NCI-H82 (cell line): ENCODE results near the gene MEGF11.
A peak's percentile ranks its signal among the peaks of the same experiment; 100 is the strongest.

Experiments used
- DNase-seq: peaks from one replicate; lab custom pipeline; 2025; lab: John Stamatoyannopoulos, UW

Gene MEGF11

DNA sequence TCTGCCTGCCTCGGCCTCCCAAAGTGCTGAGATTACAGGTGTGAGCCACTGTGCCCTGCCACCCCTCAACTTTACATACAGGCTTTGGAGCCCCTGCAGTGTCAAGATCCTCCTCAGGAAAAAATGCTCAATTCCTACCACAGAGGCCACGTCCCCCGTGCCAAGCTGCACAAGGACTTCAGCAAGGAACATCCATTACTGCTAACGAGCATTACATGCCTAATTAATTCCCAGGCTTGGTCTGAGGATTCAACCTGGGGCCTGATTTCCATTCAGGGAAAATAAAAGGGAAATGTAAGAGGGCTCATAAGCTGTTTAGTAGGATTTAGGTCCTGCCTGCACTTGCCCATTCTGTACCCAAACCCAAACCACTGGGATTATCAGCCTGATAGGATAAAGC, 222.9 kb downstream of the MEGF11 start:
- peak; percentile 76 for DNase-seq

DNA sequence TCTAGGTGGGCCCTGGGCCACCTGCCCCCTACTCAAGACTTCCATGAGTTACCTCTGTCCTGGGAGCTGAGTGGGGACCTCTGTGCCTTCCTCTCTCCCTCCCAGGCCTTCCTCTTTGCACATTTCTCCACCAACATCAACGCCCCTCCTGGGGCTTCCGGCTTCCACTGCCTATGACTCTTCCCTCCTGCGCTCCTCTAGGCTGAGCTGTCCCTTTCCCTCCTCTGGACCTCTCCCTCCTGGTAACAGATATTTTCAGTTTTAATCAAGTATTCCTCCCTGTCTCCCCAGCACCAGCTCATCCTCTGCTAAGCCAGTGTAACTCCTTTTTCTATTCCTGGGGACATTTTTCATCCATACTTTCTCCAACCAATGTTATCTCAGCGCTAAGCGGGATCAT, 223.9 kb downstream of the MEGF11 start:
- DNase-seq: no peak

DNA sequence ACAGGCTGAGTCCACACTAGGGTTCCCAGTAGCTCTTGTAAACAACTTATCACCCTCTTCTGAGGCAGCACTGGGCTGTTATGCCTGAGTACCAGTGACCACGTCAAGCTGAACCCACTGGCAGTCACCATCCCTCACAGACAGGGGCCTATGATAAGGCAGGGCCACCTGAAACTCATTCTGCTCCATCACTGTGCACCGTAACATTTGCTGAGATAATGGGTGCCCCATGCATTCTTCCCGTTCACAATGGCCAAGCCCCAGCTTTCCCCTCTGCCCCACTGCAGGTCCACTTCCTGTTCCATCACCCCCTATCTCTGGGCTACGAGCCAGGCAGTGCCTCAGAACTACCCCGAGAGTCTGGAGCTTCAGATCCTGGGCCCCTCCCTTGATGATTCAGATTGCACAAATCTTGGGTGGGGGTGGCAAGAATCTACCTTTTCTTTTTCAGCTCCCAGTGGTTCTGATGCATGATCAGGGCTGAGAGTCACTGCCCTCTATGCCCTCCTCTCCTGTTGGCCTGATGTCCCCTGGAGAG, 226.2 kb downstream of the MEGF11 start:
- DNase-seq: no peak

DNA sequence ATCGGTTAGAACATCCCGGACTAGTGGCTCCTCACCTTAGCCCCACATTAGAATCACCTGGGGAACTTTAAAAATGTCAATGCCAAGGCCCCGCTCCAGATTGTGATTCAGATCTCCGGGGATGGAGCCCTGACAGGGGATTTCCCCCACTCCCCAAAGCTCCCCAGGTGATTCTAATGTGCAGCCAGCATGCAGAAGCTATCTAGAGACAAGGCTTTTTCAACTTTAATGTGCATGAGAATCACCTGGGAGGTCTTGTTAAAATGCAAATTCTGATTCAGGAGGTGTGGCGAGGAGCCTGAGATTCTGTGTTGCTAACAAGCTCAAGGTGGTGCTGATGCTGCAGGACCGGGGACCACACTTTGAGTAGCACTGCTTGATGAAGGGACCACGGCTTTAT, 227.6 kb downstream of the MEGF11 start:
- no peak for DNase-seq

DNA sequence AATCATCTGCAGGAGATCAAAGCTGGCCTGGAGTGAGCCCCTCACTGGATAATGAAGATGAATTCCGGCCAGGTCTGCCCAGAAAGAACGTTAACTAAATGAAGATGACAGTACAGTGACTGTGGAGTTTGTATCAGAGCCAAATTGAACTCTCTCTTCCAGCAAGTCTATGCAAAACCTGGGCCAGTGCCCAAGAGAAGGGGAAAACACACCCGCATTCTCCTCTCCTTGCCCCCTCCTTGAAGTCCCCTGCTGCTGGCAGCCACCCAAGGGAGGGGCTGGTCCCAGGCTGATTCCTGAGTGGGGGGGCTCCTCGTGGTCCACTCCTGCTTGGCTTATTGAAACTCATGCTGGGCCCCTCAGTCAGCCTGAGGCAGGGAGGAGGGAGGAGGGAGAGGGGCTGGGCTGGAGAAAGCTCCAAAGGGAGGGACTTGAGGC, 228.5 kb downstream of the MEGF11 start:
- no peak for DNase-seq

DNA sequence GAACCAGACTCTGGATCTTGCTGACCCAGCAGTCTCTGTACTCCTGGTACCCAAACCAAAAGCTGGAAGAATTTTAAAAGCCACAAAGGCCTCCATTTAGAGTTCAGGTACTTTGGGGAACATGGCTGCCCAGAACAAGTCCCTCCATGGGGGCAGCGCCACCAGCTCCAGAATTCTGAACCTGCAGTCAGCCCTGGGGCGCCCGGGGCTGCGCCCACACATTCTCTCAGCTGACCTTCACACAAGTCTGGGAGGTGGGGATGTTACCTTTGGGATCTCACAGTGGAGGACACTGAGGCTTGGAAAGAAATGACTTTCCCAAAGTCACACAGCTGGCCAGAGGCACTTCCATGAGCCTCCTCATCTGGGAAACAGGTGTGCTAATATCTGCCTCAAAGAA, 229.4 kb downstream of the MEGF11 start:
- no peak for DNase-seq

DNA sequence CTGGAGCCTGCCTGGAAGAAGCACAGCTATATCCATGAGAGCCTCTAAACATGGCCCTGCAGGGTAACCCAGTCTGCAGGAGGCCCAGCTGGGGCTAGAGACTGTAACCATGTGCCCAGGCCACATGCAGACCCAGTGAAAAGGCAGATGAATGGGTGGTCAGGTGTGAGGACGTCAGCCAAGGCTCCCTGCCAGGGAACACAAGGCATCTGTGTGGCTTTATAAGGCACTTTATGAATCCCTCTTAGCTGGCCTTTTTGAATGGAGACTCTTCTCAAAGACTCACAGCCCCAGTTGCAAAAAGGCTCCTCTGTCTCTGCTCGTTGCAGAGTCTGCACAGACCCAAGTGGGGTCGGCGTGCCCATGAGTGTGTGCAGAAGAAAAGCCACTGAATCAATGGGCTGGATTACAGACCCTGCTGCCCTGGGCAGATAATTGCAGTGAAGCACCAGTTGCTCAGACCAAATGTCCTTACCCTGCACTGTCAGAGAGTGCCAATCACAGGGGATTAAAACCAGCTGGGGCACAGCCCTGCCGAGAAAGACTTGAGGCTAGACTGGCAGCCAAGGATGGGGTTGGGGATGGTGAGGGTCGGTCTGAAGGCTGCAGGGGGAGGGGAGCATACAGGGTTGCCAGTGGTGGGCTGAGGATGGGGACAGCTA, 230.1 kb downstream of the MEGF11 start:
- DNase-seq: peak; percentile 39

DNA sequence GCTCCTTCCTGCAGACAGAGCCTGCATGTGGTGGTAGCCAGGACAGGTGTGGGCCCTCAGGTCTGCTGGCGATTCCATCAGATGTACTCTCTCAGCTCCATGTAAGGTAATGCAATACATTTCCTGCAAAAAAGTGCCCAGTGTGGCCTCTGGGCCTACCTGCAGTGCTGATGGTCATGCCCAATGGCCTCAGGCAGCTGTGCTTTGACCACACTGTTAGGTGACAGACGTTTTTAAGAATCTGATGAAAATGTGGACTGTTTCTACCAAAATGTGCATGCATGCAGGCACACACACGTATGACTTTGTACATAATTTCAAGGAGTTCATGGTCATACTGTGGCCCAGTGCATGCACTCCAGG, 231.4 kb downstream of the MEGF11 start:
- no peak for DNase-seq

DNA sequence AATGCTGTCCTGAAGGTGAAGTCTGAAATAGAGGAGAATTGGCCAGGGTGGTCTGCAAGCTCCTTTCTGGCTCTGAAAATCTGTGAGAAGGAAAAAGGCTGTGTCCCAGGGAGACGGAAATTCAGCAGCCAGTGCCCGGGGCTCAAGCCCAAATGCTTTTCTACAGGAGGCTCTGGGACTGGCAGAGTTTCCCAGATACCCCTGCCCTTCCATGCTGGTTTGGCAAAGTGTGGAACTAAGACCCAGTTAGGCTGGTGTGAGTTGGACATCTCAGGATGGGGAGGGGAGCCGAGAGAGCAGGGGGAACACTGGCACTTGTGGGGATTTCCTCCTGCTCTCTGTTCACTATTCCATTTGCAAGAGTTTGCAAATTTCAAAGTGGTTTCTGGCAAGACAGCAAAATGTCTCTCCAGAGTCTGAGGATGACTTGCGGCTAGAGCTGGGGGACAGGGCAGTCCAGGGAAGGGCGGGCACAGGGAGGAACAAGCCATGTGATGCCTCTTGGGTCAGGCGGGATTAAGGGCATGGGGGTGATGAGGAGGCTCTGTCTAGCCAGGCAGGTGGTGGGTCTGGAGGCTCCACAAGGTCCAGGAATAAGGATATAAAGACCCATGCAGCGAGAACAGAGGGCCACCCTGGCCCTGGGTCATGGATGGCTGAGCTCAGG, 231.9 kb downstream of the MEGF11 start:
- DNase-seq: no peak

DNA sequence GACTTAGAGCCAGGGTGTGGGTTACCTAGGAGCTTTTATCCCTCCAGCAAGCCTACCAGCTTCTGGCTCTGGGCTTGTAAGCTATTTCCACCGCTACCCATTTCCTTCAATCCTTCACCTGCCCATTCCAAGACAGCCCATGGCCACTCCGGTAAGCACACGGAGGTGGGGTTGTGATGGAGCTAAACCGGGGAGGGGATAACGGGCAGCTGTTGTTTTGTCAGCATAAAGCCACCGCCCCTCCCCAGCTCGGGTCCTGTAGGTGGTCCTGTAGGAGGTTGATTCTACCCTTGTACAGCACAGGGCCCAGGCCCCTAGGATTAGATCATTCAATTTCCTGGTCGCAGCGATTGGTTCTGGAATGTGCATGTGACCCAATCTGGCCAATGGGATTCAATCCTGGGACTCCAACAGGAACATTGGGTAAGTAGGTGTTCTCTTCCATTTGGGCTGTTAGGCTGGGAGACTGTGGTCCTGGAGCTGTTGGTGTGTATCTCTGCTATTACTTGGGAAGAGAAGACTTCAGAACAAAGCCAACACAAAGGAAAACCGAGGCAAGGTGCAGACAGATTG, 233.6 kb downstream of the MEGF11 start:
- DNase-seq: peak; percentile 26

DNA sequence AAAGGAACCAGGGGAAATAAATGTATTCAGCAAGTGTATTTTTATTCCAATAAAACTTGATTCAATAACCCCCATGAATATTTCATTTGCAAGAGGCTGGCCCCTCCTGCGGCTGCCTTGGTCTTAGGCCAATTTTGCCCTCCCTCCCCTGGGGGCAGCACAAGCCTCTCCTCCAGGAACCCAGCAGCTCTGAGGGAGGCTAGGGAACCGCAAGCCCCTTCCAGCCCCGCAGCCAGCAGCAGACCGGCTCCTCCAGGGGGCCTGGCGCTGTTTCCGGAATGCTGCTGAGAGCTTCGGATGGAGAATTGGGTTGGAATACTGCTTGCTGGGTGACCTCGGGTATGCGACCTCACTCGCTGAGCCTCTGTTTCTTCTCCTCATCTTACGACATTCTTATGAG, 234.2 kb downstream of the MEGF11 start:
- DNase-seq: no peak

DNA sequence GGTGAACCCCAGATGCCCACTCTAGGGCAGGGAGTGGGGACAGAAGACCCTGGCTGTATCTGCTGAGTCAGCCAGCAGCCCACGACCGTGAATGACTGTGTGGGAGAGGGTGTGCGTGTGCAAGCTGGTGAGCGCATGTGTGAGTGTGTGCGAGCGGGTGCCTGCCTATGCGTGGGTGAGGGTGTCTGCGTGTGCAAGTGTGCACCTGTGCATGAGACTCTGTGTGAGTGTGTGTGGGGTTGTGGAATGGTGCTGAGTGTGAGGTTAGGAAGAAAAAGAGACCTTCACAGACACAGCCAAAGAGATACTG, 235.1 kb downstream of the MEGF11 start:
- no peak for DNase-seq

DNA sequence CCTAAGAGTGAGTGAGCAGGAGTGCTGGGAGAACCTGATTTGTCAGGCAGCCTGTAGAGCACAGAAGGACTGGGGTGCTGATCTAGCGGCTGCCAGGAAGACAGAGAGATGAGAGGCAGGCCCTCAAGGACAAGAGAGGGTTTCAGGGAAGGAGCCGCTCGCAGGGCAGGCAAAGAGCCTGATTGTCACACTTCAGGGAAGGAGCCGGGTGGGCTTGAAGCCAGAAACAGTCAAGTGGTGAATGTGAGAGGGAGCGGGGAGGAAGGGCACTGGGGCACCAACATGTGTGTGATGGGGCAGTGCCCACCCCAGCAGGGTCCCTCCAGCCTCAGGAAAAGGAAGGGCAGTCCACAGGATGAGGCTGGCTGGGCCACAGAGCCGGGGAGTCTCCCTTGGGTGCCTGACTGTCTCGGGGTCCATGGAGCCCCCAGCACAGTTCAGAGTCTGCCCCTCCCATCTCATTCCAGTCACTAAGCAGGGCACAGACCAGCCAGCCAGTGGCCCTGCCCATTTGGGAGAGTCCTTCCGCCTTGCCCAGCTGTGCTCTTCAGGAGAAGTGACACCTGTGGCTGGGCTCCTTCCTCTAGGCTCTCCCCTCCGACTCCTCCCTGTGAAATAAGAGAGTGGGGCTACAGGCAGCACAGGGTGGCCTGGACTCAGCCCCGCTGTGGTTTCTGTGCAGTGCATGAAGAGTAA, 235.6 kb downstream of the MEGF11 start:
- no peak for DNase-seq

DNA sequence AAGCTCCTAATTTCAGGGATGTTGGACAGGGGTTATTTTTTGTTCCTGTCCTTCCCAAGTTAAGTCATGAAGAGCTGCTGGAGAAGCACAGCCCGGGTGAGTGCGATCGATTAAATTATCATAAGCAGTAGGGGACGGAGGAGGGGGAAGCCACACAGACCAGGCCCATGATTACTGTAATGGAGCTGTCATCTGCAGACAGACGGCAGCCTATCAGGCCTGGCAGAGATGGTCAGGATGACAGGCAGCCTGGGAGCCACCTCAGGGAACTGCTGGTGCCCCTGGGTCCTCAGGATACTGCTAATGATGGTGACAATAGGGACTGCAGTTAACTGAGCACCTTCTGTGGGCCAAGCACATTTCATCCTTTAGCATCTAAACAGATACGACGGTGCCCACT, 236.6 kb downstream of the MEGF11 start:
- peak; percentile 71 for DNase-seq

DNA sequence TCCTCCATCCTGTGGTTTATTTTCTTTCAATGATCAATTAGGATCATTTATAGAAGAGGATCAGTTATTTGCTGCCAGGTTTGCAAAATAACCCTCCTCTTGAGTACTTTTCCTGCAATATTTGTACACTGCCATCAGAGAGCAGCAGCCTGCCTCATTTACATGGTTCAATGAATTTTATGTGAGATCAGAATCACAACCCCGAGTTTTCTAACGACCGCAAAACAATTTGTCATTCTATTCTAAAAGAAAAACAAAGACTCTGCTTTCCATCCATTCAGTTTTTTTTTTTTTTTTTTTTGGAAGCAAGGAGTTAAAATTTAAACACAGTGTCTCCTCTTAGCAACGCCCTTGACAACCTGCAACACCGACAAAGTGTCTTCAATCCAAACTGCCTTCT, 237.4 kb downstream of the MEGF11 start:
- no peak for DNase-seq

DNA sequence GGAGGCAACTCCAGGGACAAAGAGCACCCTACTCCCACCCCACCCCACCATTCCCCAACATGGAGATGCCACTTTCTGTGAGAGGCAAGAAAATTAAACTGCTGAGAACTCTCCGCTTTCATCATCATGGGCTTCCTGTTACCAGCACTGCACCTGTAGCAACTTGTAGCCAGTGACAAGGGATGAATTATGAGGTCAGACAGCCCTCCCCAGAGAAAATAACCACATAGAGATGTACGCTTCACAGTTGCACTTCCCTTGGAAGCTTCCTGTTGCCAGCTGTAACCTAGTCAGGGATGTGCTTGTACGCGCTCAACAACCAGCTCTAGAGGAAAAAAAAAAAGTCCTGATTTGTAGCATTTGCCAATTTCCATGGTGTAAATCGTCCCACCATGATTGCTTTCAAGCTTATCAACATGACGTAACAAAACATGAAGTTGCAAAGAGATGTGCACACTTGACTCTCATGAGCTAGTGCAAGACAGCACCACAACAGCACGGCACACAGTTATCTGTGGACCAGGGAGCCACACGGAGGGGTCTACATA, 238.8 kb downstream of the MEGF11 start:
- no peak for DNase-seq

DNA sequence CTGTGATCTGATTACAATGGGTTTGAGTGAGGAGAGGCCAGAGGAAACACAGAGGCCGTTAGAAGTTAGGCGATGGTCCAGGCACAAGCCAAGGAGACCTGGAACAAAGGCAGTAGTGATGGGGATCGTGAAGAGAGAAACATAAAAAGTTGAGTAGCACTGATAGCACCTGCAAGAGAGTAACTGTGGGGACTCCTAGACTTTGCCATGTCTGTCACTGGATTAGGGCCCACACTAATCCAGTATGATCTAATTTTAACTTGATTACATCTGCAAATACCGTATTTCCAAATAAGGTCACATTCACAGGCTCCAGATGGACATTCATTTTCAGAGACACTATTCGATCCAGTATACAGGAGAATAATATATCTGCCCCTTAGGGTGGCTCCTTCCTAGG, 239.5 kb downstream of the MEGF11 start:
- DNase-seq: peak; percentile 92

DNA sequence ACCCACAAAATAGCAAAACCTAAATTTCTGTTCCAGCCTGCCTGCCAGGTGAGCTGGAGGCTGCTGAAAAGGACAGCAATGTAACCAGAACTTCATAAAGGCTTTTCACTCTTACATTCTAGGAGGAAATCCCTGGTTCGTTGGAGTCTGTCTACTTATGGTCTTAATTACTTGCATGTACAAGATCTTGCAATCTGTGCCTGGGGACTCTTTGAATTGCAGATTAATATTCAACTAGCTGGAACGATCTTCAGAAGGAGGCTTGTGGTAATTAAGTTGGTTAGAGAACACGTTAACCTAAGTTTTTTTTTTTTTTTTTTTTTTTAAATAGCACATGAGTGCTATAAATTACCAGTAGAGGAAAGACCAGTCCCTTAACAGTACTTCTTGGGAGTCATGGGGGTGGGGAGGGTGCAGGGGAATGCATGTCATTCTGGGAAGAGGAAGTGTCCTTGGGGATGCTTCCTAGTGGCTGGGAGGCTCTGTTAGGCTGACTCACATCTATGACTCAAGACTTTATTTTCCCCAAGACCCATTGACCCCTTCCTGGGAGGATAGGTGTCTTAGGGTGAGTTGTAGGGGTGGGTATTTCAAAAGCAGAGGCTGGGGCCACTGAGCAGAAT, 244.5 kb downstream of the MEGF11 start:
- DNase-seq: no peak

DNA sequence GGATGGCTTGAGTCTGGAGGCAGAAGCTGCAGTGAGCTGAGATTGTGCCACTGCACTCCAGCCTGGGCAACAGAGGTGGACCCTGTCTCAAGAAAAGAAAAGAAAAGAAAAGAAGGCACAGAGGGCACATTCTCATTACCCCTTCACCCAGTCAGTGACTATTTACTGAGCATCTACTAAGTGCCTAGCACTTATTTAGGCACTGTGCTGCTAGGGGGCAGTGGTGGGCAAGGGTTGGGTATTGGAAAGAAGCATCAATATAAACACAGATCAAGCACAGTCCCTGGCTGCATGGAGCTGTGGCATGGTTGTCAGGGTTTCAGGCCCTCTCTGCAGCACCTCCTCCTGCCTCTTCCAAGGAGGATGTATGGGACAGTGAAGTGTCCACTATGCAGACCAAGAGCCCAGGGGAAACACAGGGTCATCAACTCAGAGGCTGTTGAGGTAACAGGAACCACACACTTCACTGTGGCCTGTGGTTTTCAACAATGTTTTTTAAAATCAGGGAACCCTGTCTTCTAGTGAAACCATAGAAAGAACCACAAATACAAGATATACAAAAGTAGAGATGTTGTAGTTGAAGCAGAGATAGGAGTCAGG, 245.8 kb downstream of the MEGF11 start:
- DNase-seq: peak; percentile 32

DNA sequence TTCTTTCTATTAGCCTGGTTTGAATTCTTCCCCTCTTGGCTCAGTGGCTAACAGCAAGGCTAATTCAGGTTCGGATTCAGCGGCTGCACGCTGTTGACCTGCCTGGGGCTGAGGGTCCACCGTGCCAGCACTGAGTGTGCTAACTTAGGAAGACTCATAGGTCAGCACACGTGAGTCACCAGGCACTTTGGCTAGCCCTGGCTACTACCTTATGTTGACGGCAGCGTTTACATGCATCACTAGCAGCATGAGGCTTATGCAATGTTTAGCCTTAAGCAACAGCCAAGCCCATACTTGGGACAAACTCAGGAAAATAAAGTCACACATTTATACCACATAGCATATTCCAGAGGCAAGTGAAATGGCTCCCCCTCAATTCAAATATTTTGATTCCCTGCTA, 246.6 kb downstream of the MEGF11 start:
- no peak for DNase-seq

DNA sequence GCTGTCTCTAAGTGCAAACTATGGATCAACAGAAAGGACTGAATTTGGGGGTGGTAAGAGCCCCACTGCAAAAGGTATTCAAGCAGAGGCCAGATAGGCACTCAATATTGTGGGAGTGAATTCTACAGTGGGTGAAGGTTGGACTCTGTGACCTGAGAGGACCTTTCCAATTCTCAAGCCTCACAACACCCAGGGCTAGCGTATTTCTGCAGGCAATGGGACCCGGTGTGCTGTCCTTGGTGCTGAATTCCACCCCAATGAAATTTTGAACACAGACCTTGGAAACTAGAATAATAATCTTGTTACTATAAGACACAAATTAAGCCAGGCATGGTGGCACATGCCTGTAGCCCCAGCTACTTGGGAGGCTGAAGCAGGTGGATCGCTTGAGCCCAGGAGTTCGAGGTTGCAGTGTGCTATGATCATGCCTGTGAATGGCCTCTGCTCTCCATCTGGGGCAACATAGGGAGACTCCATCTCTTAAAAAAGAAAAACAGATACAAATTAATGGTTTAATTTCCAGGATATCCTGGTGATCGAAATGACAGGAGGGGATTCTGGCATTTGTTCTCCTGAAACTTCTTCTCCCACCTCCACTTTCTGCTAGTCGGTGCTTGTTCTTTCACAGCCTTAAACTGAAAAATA, 248.8 kb downstream of the MEGF11 start:
- DNase-seq: peak; percentile 29
